SK-N-SH (cell line): ENCODE data around the gene ELOVL6. TPM values are rescaled to one million over a fixed set of nuclear protein-coding genes. Genes with fewer than 3 reads are reported as not detected.
A peak's percentile ranks its signal among the peaks of the same experiment; 100 is the strongest.

ENCODE experiments used
- CTCF ChIA-PET: fragments of 300-600, 350-600 bp; formaldehyde crosslinking; extraction: SDS; loops from one replicate; lab custom pipeline; 2021; lab: Yijun Ruan, JAX
- POLR2A ChIA-PET: fragments of 350-600 bp; sonication (Branson Sonifier 250); formaldehyde crosslinking; extraction: SDS; loops from one replicate; lab custom pipeline; 2020; ENCODE audit warnings: antibody characterized with exemption, inconsistent platforms; lab: Yijun Ruan, JAX
- DNase-seq: peaks from one replicate; pipeline ENCODE4 v3.0.0; 2012
- H2AFZ ChIP-seq: fragments of 200-600 bp; sonication (generic); 2 replicates; pipeline ENCODE4 v1.8.1; 2016; ENCODE audit warnings: antibody characterized with exemption, mild to moderate bottlenecking, low read depth
- H3F3A ChIP-seq: fragments of 200-600 bp; sonication (generic); replicated peaks from 2 replicates; pipeline ENCODE3; 2016; ENCODE audit warnings: antibody characterized with exemption, mild to moderate bottlenecking; ENCODE audit not compliant: insufficient read depth
- H3K27ac ChIP-seq, 2 experiments: fragments of 200-500 bp in 1 of 2; fragments of 200-600 bp in 1 of 2; sonication (Bioruptor generic) in 1 of 2; sonication (generic), shearing (Covaris generic) in 1 of 2; 2 replicates each; pipeline versions ENCODE4 v1.5.1 to v1.6.1; 2014 to 2016; ENCODE audit warnings: low read depth in 2 of 2, inconsistent platforms in 1 of 2, low read length in 1 of 2, mild to moderate bottlenecking in 1 of 2, mixed read lengths in 1 of 2
- H3K27me3 ChIP-seq: fragments of 200-600 bp; sonication (generic), shearing (Covaris generic); 2 replicates; pipeline ENCODE4 v1.6.1; 2016; ENCODE audit warnings: mixed run types; ENCODE audit not compliant: insufficient read depth
- H3K36me3 ChIP-seq, 2 experiments: fragments of 200-500 bp in 1 of 2; fragments of 200-600 bp in 1 of 2; sonication (Bioruptor generic) in 1 of 2; sonication (generic) in 1 of 2; replicated peaks in 1 of 2; 2 replicates each; pipeline versions ENCODE3 to v1.5.1; 2014 to 2016; ENCODE audit warnings: low read length in 1 of 2, mild to moderate bottlenecking in 1 of 2; ENCODE audit not compliant: insufficient read depth in 2 of 2, control insufficient read depth in 1 of 2
- H3K4me1 ChIP-seq, 2 experiments: fragments of 200-500 bp in 1 of 2; fragments of 200-600 bp in 1 of 2; sonication (Bioruptor generic) in 1 of 2; sonication (generic), shearing (Covaris generic) in 1 of 2; 2 replicates each; pipeline versions ENCODE4 v1.5.1 to v1.6.1; 2014 to 2016; ENCODE audit warnings: low read depth in 1 of 2, low read length in 1 of 2, mixed run types in 1 of 2; ENCODE audit not compliant: insufficient read depth in 2 of 2, control insufficient read depth in 1 of 2
- H3K4me2 ChIP-seq: fragments of 200-600 bp; sonication (generic), shearing (Covaris generic); 2 replicates; pipeline ENCODE4 v1.6.1; 2017; ENCODE audit warnings: mixed run types
- H3K4me3 ChIP-seq, 2 experiments: fragments of 200-500 bp in 1 of 2; fragments of 200-600 bp in 1 of 2; sonication (Bioruptor generic) in 1 of 2; sonication (generic), shearing (Covaris generic) in 1 of 2; 2 replicates each; pipeline versions ENCODE4 v1.5.1 to v1.8.1; 2014 to 2016; ENCODE audit warnings: low read depth in 2 of 2, inconsistent platforms in 1 of 2, low read length in 1 of 2, mild to moderate bottlenecking in 1 of 2, mixed read lengths in 1 of 2, moderate library complexity in 1 of 2
- H3K79me2 ChIP-seq: fragments of 200-600 bp; sonication (generic); 2 replicates; pipeline ENCODE4 v1.8.1; 2017; ENCODE audit warnings: mild to moderate bottlenecking; ENCODE audit not compliant: insufficient read depth
- H3K9ac ChIP-seq: fragments of 200-600 bp; sonication (generic); 2 replicates; pipeline ENCODE4 v1.6.1; 2017; ENCODE audit warnings: mixed run types
- H3K9me2 ChIP-seq: fragments of 200-600 bp; sonication (generic); 2 replicates; pipeline ENCODE4 v1.6.1; 2017; ENCODE audit warnings: mixed run types
- H3K9me3 ChIP-seq: fragments of 200-600 bp; sonication (generic); 2 replicates; pipeline ENCODE4 v1.6.1; 2017; ENCODE audit warnings: mixed run types, mild to moderate bottlenecking, moderate library complexity
- H4K20me1 ChIP-seq: fragments of 200-600 bp; sonication (generic); 2 replicates; pipeline ENCODE4 v1.6.1; 2017; ENCODE audit warnings: mild to moderate bottlenecking, mixed run types; ENCODE audit not compliant: insufficient read depth
- CTCF ChIP-seq: fragments of 200-600 bp; sonication (generic); IDR thresholded peaks from 2 replicates; pipeline ENCODE4 v1.6.1; 2017; ENCODE audit warnings: antibody characterized with exemption, mild to moderate bottlenecking, moderate library complexity
- EP300 ChIP-seq, 2 experiments: IDR thresholded peaks; 2 replicates each; pipeline versions ENCODE4 v1.4.0 to v1.6.1; 2012; ENCODE audit warnings: borderline replicate concordance in 1 of 2, low read depth in 1 of 2, low read length in 1 of 2
- EZH2phosphoT487 ChIP-seq: fragments of 200-600 bp; sonication (generic); IDR thresholded peaks from 2 replicates; pipeline ENCODE4 v1.6.1; 2017; ENCODE audit warnings: low read depth, mixed run types, mild to moderate bottlenecking, antibody characterized with exemption, moderate library complexity, borderline replicate concordance
- FOSL2 ChIP-seq: IDR thresholded peaks from 2 replicates; pipeline ENCODE4 v1.4.0; 2012; ENCODE audit warnings: low read depth, mild to moderate bottlenecking, moderate library complexity, borderline replicate concordance
- FOXJ3 ChIP-seq: sonication (generic); formaldehyde crosslinking; IDR thresholded peaks from 2 replicates; pipeline ENCODE4 v1.5.1; 2020; ENCODE audit warnings: mild to moderate bottlenecking, missing genetic modification reagents
- GATA2 ChIP-seq: sonication (generic); formaldehyde crosslinking; IDR thresholded peaks from 2 replicates; pipeline ENCODE4 v1.5.0; 2020; ENCODE audit warnings: mild to moderate bottlenecking, missing genetic modification reagents
- JUND ChIP-seq: IDR thresholded peaks from 2 replicates; pipeline ENCODE4 v1.4.0; 2012
- MEF2A ChIP-seq: IDR thresholded peaks from 2 replicates; pipeline ENCODE4 v1.4.0; 2012; ENCODE audit warnings: low read depth, borderline replicate concordance
- NRF1 ChIP-seq: IDR thresholded peaks from 2 replicates; pipeline ENCODE4 v1.6.1; 2012; ENCODE audit warnings: low read depth, mild to moderate bottlenecking, low read length
- POLR2AphosphoS5 ChIP-seq: IDR thresholded peaks from 2 replicates; pipeline ENCODE4 v1.6.1; 2012; ENCODE audit warnings: low read depth, low read length
- RAD21 ChIP-seq: IDR thresholded peaks from 2 replicates; pipeline ENCODE4 v1.6.1; 2012; ENCODE audit warnings: mild to moderate bottlenecking, low read length
- RCOR1 ChIP-seq: fragments of 150-350 bp; IDR thresholded peaks from 2 replicates; pipeline ENCODE4 v1.6.1; 2017; ENCODE audit warnings: antibody characterized with exemption, low read length
- RFX5 ChIP-seq: IDR thresholded peaks from 2 replicates; pipeline ENCODE4 v1.6.1; 2012; ENCODE audit warnings: mild to moderate bottlenecking, improper control_type of control experiment, low read length
- TAF1 ChIP-seq: IDR thresholded peaks from 2 replicates; pipeline ENCODE4 v1.6.1; 2012; ENCODE audit warnings: low read depth, mild to moderate bottlenecking, low read length, moderate library complexity, borderline replicate concordance
- TCF12 ChIP-seq: IDR thresholded peaks from 2 replicates; pipeline ENCODE4 v1.4.0; 2012
- TEAD4 ChIP-seq: IDR thresholded peaks from 2 replicates; pipeline ENCODE4 v1.4.0; 2012; ENCODE audit warnings: mild to moderate bottlenecking, borderline replicate concordance; ENCODE audit not compliant: insufficient read depth
- YY1 ChIP-seq: IDR thresholded peaks from 2 replicates; pipeline ENCODE4 v1.4.0; 2012; ENCODE audit warnings: low read depth, mild to moderate bottlenecking
- WGBS: methylation state at CpG from one replicate; pipeline ENCODE4 v1.1.6; 2017; ENCODE audit warnings: low lambda C conversion rate; 5-methylcytosine and 5-hydroxymethylcytosine counted together
- polyA plus RNA-seq, 3 experiments: library from polyadenylated mRNA; depleted of rRNA; stranded (reverse); fragments of >200 nt; gene quantifications; 2 replicates each; pipeline ENCODE4 v1.2.3, GENCODE V29; 2012
- TF ChIP-seq, protein P1 (sequence below): IDR thresholded peaks from 2 replicates; pipeline ENCODE4 v1.4.0; 2012; ENCODE audit warnings: low read depth

The ELOVL6 gene
- polyA plus RNA-seq, 1 of the 3 experiments (the other 2 are of a cell fraction): 9.0 TPM

DNA sequence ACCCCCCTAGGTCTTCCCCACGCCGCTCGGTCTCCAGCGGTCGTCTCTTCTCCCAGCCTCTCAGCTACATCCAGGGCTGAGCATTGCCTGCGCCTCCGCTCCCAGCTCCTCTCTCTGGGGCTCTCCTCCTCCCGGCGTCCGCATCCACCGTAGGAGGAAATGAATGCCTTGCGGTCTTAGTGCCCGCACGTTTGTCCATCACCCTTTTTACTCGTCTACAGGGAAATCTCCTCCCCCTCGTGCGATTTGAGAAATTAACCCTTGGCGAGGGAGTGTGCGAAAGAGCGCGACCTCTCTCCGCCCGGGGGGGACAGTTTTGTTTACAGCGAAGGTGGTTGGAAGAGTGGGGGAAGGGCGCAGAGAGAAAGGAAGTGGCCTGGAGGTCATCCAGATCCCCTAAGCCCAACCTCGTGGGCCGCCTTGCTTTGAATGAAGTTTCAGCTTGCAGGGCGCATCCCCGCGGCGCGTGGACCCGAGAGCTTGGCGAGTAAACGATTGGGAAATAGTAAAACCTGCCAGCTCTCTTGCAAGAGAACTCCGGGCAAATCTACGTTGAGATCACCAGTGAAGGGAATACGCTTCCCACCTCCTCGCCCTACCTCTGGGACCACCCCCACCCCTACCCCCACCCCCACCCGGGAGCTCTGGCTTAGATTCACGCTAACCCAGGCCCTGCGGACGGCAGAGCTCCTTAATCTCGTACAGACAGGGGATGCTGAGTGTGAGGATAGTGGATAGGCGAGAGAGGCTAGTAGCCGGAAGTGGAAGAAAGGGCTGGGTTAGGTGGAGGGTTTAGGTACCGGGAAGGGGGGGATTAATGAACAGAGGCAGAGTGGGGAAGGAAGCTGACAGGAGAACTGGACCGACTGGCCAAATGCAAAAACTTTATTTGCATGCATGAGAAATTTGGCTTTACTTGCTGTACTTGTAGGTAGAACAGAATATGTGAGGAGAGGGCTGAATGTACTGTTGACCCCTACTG, at the start of gene ELOVL6 (continued):
- TF ChIP-seq, protein P1, sequence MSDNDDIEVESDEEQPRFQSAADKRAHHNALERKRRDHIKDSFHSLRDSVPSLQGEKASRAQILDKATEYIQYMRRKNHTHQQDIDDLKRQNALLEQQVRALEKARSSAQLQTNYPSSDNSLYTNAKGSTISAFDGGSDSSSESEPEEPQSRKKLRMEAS: no peak; the same call in 1 of the 2 replicates
- no peak for TF ChIP-seq TEAD4
- TF ChIP-seq EP300 (IDR thresholded peaks at IDR 0.05; ENCODE audit: borderline replicate concordance in 1 of 2, low read depth in 1 of 2, low read length in 1 of 2): peak; percentile 26 to 32; a peak in 1 of 4 replicates
- no peak for TF ChIP-seq MEF2A
- TF ChIP-seq RCOR1: peak; percentile 23; the same call in 1 of the 2 replicates
- no peak for TF ChIP-seq FOSL2
- TF ChIP-seq CTCF: no peak
- TF ChIP-seq TAF1: peak; percentile 59
- peak; percentile 25; the same call in 1 of the 2 replicates for TF ChIP-seq YY1
- peak; percentile 45 for TF ChIP-seq TCF12
- no peak for TF ChIP-seq NRF1
- TF ChIP-seq FOXJ3: peak; percentile 81
- TF ChIP-seq JUND: no peak

DNA sequence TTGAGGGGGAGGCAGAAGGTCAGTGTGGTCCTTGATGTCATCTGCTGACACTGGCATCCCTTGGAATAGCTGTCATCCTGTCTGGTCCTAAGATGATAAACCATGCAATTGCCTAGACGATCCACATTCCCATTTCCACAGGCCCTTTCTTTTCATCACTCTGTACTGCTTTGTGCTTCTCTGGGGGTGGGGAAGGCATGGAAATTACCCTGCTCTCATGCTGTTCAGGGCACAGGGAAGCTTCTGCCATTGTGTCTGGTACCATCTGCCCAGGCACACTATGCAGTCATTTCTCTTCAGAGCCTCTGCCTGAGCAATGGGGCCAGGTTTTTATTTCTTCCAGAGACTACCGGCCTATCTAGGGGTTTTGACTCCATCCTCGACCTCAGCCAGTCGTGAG, 49.7 kb upstream of the ELOVL6 start:
- no peak overlapping the region for H3K9ac ChIP-seq
- CTCF ChIA-PET: interaction anchor here (0.6 to 1.4 kb wide), 3 partner anchors 9 to 1394 kb away, joined by 3 to 4 read pairs (median 3); no protein-coding TSS in a partner anchor

More for the DNA sequence above, 49.7 kb upstream of the ELOVL6 start:
- Histone ChIP-seq H3K9me2 (no peaks in the 10 kb centered on the region), H2AFZ (no peak overlapping the region), H3K27ac (no peak overlapping the region), H3K4me3 (no peak overlapping the region), H3K4me2 (no peak overlapping the region), H4K20me1 (no peaks in the 10 kb centered on the region), H3K79me2 (no peaks in the 10 kb centered on the region), H3K27me3 (peaks cover 6% of the 10 kb centered on the region; the same call in 1 of the 2 replicates), H3K36me3 (no peaks in the 10 kb centered on the region), H3F3A (no peaks in the 10 kb centered on the region), H3K4me1 (no peaks in the 10 kb centered on the region), H3K9me3 (no peaks in the 10 kb centered on the region)
- WGBS: 66% methylated on average over 4 of the region's 4 CpGs
- TF ChIP-seq EZH2phosphoT487: no peak
- TF ChIP-seq GATA2 (CRISPR knock-in tag): no peak
- no peak for TF ChIP-seq POLR2AphosphoS5
- TF ChIP-seq RFX5: no peak
- TF ChIP-seq RAD21: no peak
- POLR2A ChIA-PET: no interaction called here
- no peak for DNase-seq
